Measurements from ENCODE around the gene TRPC1.
A peak's percentile ranks its signal among the peaks of the same experiment; 100 is the strongest.

The TRPC1 gene

DNA sequence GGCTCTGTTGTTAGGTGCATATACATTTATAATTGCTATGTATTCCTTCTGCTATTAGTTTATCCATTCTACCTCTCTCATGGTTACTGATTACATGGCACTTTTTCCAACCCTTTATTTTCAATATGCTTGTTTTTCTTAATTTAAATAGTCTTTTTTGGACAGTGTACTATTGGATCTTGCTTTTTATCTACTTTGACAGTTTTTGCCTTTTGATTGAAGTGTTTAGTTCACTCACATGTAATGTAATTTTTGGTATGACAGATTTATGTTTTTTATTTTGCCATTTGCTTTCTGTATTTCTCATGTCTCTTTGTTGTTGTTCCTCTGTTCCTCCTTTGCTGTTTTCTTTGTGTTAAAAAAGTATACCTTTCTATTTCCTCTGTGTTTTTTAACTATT, 44.5 kb downstream of the TRPC1 start:
- no peak for DNase-seq

DNA sequence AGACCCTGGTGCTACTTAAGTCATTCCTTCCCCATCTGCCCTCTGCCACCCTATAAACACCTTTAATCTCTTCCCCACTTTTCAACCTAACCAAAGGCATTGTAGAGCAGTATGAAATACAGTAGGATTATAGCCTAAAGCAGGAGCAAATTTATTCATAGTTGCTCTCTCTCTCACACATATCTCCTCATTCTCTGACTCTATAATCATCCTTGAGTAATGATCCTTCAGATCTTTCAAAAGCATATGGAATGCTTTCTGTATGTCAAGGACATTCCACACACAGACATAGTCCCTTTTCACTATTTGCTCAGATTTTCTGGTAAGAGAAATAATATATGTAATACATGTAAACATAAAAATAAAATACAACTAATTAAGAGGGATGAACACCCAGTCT, 54.1 kb downstream of the TRPC1 start:
- DNase-seq, result no peak

GRCh38 chr3:142778541-142778940, 54.7 kb downstream of the TRPC1 start:
- DNase-seq, result no peak

DNA sequence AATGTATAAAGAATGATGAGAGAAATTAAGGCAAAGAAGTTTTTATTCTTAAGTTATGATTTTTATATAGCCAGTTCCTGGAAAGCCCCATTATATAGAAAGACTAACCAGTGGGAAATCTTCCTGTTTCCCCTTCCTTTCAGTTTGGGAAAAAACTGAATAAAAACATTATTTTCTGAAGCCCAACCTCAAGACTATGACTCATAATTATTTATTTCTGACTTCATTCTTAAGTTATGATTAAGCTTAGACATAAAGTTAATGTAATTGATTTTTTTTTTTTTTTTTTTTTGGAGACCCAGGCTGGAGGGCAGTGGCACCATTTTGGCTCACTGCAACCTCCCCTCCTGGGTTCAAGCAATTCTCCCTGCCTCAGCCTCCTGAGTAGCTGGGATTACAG, 55.8 kb downstream of the TRPC1 start:
- DNase-seq, result no peak

GRCh38 chr3:142782616-142783015, 58.8 kb downstream of the TRPC1 start:
- no peak for DNase-seq

GRCh38 chr3:142784228-142784627, 60.4 kb downstream of the TRPC1 start:
- no peak for DNase-seq

DNA sequence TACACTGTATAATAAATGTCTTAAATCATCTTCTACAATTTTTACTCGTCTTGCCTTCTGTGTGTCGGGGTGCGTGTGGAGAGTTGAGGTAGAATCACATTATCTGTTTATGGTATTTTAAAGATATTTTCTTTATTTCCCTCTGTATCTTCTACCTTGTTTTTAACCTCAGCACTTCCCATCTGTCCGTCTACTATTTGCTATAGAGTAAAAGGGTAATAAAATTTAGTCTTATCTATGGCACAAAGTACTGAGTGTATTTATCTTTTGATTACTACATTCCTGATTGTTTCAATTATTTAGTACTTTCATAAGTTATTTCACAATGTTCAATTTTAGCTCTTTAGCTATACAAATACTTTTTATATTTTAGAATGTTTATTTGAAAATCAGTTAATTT, 62.2 kb downstream of the TRPC1 start:
- DNase-seq, result no peak

DNA sequence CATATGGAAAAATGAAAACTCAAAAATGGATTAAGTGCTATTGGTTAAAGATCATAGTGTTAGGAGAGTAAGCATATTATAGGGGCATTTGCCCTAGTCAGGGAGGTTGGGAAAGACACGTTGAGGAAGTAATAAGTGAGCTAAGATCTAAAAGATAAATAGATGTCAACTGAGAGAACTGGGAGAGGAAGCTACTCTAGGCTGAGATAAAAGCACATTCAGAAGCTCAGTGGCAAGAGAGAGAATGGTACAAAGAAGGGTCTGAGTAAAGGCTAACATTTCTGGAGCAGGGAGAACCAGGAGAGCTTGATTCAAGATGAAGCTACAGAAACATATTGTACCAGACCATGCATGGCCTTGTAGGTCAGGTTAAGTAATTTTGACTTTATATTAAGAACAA, 63.9 kb downstream of the TRPC1 start:
- no peak for DNase-seq

DNA sequence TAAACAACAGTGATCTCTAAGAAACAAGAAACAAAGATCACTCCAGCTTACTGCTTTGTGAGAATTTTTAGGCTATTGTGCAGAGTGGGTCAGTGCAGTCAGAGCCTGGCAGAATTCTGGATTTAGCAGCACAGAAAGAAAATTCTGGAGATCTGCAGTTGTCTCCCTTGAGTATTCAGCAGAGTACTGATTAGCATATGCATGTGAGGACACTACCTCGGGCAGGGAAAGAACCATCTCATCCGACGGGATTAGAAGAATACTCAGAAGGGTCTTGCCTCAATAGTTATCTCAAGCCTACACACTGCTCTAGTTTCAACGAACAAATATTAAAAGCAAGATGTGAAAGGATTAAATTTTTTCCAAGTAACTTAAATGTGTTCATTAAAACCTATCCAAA, 70.7 kb downstream of the TRPC1 start:
- no peak for DNase-seq

DNA sequence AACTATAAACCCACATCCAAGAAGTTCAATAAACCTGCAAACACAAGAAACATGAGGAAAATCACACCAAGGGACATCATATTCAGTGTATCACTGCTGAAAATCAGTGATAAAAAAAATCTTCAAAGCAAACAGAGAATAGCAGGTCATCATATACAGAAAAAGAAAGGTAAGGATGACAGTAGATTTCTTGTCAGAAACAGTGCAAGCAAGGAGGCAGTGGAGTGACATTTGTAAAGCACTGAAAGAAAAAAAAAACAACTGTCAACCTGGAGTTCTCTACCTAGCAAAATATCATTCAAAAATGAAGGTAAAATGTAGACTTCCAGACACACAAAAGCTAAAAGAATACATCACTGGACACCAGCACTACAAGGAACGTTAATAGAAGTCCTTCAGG, 71.5 kb downstream of the TRPC1 start:
- no peak for DNase-seq

GRCh38 chr3:142796823-142797222, 73.0 kb downstream of the TRPC1 start:
- DNase-seq, result no peak

- no peak for DNase-seq
Measured at GRCh38 chr3:142801746-142802145, 77.9 kb downstream of the TRPC1 start.

DNA sequence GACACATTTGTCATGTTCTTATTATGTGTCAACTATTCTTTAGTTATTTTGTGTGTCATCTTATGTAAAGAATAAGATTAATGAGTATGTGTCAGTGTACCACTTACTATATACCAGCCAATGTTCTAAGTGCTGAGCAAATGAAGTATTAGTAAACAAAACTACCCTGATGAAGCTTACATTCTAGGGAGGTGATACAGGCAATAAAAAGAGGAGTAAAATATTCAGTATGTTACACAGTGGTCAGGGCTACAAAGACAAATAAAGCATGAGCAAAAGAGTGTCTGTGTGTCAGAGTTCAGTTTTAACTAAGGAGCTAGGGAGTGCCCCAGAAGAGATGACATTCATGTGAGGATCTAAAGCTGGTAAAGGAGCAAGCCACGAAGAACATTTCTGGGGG, 79.1 kb downstream of the TRPC1 start:
- no peak for DNase-seq

GRCh38 chr3:142808103-142808917, 84.5 kb downstream of the TRPC1 start:
- no peak for DNase-seq

- no peak for DNase-seq
Measured at GRCh38 chr3:142809259-142809658, 85.4 kb downstream of the TRPC1 start.

DNA sequence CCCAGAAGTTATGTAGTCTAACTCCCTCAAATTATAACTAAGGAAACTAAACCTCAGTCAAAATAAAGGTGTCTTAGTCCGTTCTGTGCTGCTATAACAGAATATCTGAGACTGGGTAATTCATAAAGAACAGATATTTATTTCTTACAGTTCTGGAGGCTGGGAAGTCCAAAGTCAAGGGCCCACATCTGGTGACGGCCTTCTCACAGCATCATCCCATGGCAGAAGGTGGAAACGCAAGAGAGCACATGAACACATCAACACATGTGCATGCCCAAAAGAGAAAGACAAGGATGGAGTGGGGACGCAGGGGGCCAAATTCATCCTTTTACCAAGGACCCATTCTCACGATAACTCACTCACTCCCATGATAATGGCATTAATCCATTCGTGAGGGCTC, 92.0 kb downstream of the TRPC1 start:
- DNase-seq, result no peak

DNA sequence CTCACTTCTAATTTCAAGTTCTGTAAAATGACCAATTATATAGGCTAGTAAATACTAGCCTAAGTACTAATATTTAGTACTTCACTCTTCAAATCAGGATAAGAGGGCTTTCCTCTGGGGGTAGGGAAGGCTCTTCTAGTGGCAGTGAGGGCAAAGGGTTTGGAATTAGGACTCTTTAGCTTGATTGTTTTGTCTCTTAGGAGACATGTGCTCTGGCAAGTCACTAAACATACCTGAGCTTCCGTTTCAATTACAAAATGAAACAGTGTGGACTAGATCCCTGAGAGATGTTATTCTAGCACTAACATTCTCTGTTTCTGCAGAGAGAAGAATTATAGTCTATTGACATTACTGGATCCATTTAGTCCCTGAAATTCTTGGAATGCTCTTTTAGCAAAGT, 93.5 kb downstream of the TRPC1 start:
- DNase-seq, result no peak

GRCh38 chr3:142817897-142818296, 94.1 kb downstream of the TRPC1 start:
- DNase-seq, result no peak

- no peak for DNase-seq
Measured at GRCh38 chr3:142818651-142819050, 94.8 kb downstream of the TRPC1 start.

DNA sequence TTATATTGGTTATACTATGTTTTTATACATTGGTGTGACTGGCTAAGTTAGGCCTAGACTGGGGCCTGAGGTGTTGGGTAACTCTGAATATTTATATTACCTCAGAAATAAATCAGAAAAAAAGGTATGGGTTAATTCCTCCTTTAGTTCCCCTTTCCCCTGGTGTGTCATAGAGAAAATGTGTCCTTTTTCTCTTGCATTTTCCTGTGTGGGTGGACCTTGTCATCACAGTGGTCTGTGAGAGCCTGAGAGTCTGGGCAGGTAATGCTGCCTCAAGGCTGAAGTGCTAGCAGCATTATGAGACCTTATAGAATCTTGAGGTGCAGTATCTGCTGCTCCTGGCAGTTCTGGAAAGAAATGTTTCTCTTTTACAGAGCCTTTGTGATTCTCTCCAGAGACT, 95.3 kb downstream of the TRPC1 start:
- no peak for DNase-seq

GRCh38 chr3:142828703-142829305, 105.0 kb downstream of the TRPC1 start:
- peak; percentile 84 for DNase-seq

- DNase-seq, result no peak
Measured at GRCh38 chr3:142837526-142837925, 113.7 kb downstream of the TRPC1 start.

GRCh38 chr3:142839831-142840230, 116.0 kb downstream of the TRPC1 start:
- DNase-seq, result no peak

- peak; percentile 56 for DNase-seq
Measured at GRCh38 chr3:142844339-142844977, 120.6 kb downstream of the TRPC1 start.

All from NCI-H146 (cell line).